GM18873 (cell line): ENCODE results near the gene DTNBP1.

Experiments used
- ATAC-seq: cut with Tn5 transposase; IDR thresholded peaks from one replicate; pipeline ENCODE4 v1.9.1; 2021; ENCODE audit warnings: mild to moderate bottlenecking, moderate library complexity, moderate number of reproducible peaks; ENCODE audit not compliant: unreplicated experiment, low FRiP score

Gene DTNBP1

DNA sequence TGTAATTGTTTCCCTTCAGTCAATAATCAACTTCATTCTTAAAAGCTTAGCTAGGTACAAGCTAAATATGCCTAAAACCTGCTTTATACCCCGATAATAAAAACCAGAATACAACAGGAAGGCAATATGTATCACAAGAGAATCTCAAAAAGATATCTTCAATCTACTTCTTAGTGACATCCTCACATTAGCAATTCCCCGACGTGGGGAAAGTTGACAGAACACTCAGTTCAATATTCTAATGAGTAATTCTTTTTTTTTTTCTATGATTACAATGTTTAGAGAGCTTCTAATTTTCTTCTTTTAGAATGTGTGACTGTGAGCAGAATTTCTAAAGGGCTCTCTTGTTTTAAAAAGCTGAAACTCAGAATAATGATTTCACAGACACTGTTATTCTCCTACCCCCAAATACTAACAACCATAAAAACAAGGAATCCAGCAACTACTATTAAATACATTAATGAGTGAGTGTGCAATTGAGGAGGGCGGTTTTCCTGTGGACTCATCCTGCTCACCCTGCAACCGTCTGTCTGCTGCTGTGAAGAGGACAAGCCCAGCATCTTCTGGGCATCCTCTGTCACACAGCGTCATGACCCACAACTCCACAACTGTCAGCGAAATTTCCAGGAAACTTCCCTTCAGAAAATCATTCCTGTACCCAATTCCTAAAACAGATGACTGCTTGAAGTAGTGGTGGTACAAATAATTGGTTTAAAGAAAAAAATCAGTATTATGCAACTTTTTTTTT lies 68.1 kb downstream of the DTNBP1 start:
- ATAC-seq: no peak

- no peak for ATAC-seq
Measured at GRCh38 chr6:15593798-15594197, 69.0 kb downstream of the DTNBP1 start.

DNA sequence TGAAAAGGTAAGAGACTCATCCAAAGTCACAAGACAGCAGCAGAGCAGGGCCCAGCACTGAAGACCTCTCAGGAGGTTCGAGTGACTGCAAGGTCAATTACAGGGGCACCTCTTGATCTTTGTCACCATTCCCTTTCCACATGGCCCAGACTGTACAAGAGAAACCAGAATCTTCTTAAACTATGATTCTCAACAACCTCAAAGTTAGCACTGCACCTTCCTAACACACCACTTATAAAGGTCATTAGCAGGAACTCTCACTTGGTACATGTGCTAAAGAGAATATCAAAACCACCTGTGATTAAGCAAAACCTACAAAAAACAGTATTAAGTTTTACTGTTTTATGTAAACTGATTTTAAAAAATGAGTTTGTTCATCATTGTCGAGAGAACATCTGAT lies 70.2 kb downstream of the DTNBP1 start:
- ATAC-seq: no peak

- ATAC-seq: no peak
Measured at GRCh38 chr6:15588971-15589634, 73.7 kb downstream of the DTNBP1 start.

DNA sequence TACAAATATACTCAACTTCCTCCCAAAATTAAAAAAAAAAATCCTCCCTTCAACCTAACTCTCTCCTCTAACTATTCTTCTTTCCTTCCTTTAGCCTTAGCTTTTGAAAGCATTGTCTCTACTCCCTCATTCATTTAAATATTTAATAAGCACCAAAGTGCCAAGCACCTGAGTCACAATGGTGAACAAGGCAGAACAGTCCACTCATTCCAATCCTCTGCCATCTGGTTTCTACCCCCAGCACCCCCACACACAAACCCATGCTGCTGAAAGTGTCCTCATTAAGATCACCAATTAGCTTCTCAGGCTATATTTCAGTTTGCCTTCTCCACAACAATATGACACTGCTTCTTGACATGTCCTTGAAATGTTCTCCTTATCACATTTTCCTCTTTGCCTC lies 76.3 kb downstream of the DTNBP1 start:
- ATAC-seq: no peak

DNA sequence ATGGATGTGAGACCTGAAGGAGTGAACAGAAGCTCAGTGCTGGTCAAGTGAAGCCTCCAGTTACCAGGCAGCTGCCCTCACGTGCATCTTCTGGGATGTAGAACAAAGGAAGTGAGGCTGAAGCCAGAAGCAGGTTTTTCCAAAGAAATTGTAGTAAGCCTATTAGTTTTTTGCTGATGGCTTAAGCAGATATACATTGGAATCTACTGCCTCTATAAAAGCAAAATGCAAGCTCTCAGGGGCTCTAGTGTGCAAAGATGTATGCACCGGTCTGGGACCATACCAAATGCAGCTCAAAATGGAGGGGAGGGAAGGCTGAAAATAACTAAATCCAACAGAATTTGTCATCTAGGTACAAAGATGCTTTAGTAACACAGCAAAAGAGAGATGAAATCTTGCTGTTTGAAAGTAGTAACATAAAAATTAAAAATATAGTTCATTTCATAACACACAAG lies 77.0 kb downstream of the DTNBP1 start:
- ATAC-seq: no peak

- no peak for ATAC-seq
Measured at GRCh38 chr6:15582499-15582898, 80.3 kb downstream of the DTNBP1 start.

- no peak for ATAC-seq
Measured at GRCh38 chr6:15581751-15582150, 81.1 kb downstream of the DTNBP1 start.

DNA sequence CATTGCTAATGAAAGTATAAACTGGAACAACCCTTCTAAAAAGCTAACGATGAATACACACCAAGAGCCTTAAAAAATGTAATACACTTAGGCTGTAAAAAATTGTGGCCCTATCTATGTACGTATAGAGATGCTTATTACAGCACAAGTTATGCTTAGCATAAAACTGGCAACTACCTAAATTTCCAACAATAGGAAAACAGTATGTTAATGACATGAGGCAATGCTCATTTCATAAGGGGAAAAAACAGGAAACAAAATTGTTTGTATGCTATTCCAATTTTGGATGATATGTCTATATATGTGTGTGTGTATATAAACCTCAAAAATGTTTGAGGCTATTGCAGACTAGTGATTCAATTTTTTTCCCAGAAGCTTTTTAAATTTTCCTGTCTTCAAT lies 82.5 kb downstream of the DTNBP1 start:
- ATAC-seq: no peak

- no peak for ATAC-seq
Measured at GRCh38 chr6:15578716-15579391, 84.0 kb downstream of the DTNBP1 start.

- no peak for ATAC-seq
Measured at GRCh38 chr6:15577550-15578171, 85.2 kb downstream of the DTNBP1 start.

GRCh38 chr6:15577106-15577505 lies 85.7 kb downstream of the DTNBP1 start:
- no peak for ATAC-seq

DNA sequence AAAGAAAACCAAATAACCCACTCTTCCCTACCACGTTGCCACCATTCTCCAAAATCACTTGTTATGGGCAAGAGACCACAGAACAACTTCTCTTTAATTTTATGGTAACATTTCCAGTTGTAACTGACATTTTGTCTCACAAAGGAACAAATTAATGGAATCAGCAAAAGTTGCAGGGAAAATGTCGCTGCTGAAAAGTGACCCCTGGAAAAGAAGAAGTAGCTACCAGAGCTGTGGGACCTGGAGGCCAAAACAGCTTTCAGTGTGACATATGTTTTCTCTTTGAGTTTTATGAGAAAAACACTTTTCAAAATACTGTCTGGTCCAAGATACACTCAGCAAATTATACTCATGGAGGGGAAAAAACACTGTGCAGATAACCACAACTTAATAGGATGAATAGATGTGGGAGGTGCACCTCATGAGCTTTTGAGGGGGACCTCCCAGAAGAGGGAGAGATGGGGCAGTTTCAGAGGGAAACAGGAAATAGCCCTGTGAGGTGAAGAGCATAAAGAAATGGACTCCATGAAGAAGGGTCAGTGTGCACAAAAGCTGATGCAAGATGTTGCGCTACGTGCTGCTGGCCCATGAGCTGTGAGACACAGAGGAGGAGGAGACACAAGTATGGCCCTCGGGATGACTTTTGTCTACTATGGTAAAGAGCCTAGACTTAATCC lies 87.3 kb downstream of the DTNBP1 start:
- ATAC-seq: no peak

- no peak for ATAC-seq
Measured at GRCh38 chr6:15574486-15574885, 88.3 kb downstream of the DTNBP1 start.

GRCh38 chr6:15574023-15574422 lies 88.8 kb downstream of the DTNBP1 start:
- no peak for ATAC-seq

DNA sequence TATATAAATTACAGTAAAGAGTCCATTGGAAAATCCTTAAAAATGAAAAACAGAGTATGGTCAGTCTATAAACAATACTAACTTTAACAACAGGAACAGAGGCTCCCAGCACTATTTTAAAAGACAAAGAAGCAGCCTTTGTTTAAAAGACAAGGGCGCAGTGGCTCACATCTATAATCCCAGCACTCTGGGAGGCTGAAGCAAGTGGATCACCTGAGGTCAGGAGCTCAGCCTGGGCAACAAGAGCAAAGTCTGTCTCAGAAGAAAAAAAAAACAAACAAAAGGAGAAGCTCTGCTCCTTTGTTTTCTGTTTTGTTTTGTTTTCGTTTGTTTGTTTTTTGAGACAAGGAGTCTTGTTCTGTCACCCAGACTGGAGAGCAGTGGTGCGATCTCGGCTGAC lies 89.4 kb downstream of the DTNBP1 start:
- no peak for ATAC-seq

DNA sequence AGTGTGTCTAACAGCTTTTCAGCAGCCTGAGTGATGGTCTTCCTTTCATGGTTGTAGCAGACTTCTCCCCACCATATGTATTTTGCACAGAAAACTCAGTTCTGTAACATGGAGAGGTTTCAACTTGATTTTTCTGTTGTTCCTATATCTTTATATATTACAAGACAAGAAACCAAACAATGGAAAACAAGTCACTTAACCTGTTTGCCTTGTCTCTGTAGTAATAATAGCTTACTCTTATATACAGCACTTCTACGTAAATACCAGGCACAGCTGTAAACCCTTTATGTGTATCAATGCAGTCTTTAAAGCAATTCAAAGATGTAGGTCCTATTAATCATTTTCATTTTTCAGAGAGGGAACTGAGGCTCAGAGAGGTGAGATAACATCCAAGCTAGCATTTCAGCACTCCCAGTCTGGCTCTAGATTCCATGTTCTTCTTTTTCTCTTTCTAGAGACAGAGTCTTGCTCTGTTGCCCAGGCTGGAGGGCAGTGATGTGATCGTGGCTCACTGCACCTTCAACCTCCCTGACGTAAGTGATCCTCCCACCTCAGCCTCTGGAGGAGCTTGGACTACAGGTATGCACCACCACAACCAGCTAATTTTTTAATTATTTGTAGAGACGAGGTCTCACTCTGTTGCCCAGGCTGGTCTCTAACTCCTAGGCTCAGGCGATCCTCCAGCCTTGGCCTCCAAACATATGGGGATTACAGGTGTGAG lies 90.4 kb downstream of the DTNBP1 start:
- no peak for ATAC-seq

GRCh38 chr6:15570171-15570570 lies 92.7 kb downstream of the DTNBP1 start:
- no peak for ATAC-seq

- ATAC-seq: no peak
Measured at GRCh38 chr6:15569035-15569995, 93.5 kb downstream of the DTNBP1 start.
